ENCODE results near the gene ZNF470.

The ZNF470 gene

GRCh38 chr19:56637976-56638555 is 70.8 kb downstream of the ZNF470 start:
- DNase-seq (ENCODE audit: low spot score) = peak; percentile 58
- in situ Hi-C loops (cut with MboI; ENCODE audit: low sequenced_read_pairs, unreplicated experiment) = no loop called here
- no peak for TF ChIP-seq CTCF (IDR thresholded peaks at IDR 0.05; ENCODE audit: borderline replicate concordance, control extremely low read depth, extremely low read depth, insufficient read depth, missing control alignments)

Measured in GM13976 (cell line).